LNCAP (cell line): ENCODE measurements around the gene ARL9.

ENCODE experiments used
- CTCF ChIP-seq: fragments of 450-650 bp; IDR thresholded peaks from 2 replicates; pipeline ENCODE4 v1.5.1; 2017; ENCODE audit warnings: mild to moderate bottlenecking

ARL9 gene

GRCh38 chr4:56505269-56506130 is at the start of gene ARL9:
ARL9 (plus strand) TSS chr4:56505791; CDS start chr4:56505863, 72 bp downstream.
- no peak for TF ChIP-seq CTCF

- TF ChIP-seq CTCF: no peak
Measured at GRCh38 chr4:56460085-56460484, 45.5 kb upstream of the ARL9 start.

GRCh38 chr4:56462157-56462556 is 43.4 kb upstream of the ARL9 start:
- TF ChIP-seq CTCF: no peak

- TF ChIP-seq CTCF: no peak
Measured at GRCh38 chr4:56463711-56464110, 41.9 kb upstream of the ARL9 start.

GRCh38 chr4:56464581-56464980 is 41.0 kb upstream of the ARL9 start:
- TF ChIP-seq CTCF: no peak

- TF ChIP-seq CTCF: no peak
Measured at GRCh38 chr4:56465599-56466295, 39.8 kb upstream of the ARL9 start.

GRCh38 chr4:56466910-56467283 is 38.7 kb upstream of the ARL9 start:
- no peak for TF ChIP-seq CTCF
